ENCODE results near the gene SLC13A2.

- no peak for TF ChIP-seq EP300 (IDR thresholded peaks at IDR 0.05)
- TF ChIP-seq, protein P1, sequence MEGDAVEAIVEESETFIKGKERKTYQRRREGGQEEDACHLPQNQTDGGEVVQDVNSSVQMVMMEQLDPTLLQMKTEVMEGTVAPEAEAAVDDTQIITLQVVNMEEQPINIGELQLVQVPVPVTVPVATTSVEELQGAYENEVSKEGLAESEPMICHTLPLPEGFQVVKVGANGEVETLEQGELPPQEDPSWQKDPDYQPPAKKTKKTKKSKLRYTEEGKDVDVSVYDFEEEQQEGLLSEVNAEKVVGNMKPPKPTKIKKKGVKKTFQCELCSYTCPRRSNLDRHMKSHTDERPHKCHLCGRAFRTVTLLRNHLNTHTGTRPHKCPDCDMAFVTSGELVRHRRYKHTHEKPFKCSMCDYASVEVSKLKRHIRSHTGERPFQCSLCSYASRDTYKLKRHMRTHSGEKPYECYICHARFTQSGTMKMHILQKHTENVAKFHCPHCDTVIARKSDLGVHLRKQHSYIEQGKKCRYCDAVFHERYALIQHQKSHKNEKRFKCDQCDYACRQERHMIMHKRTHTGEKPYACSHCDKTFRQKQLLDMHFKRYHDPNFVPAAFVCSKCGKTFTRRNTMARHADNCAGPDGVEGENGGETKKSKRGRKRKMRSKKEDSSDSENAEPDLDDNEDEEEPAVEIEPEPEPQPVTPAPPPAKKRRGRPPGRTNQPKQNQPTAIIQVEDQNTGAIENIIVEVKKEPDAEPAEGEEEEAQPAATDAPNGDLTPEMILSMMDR (IDR thresholded peaks at IDR 0.05): no peak
- no peak for TF ChIP-seq POLR2A (IDR thresholded peaks at IDR 0.05)
- TF ChIP-seq POLR2AphosphoS5 (IDR thresholded peaks at IDR 0.05): no peak
Observed at GRCh38 chr17:28497931-28498330, 24.5 kb downstream of the SLC13A2 start.

Data from sigmoid colon (tissue), 4 donors.